HepG2 (cell line): ENCODE measurements around the gene LRFN2. TPM values are rescaled to one million over a fixed set of nuclear protein-coding genes. Genes with fewer than 3 reads are reported as not detected.

ENCODE experiments used
- ATAC-seq: fragments of 200-7000 bp; cut with Tn5 transposase; 3 replicates; pipeline ENCODE4 v1.9.1; 2020; ENCODE audit warnings: mild to moderate bottlenecking, moderate library complexity
- BruUV-seq: library from RNA; stranded (reverse); fragments of 400-500 nt; replicated peaks from 2 replicates; lab custom pipeline; 2021; lab: Mats Ljungman, UMichigan
- CTCF ChIA-PET: fragments of 300-600 bp; formaldehyde crosslinking; extraction: SDS; loops from one replicate; lab custom pipeline; 2021; ENCODE audit warnings: low total read pairs, inconsistent platforms, low intra/inter-chr PET ratio; lab: Yijun Ruan, JAX
- POLR2A ChIA-PET: fragments of 350-600 bp; sonication (Branson Sonifier 250); formaldehyde crosslinking; loops from one replicate; lab custom pipeline; 2020; ENCODE audit warnings: antibody characterized with exemption, inconsistent platforms; lab: Yijun Ruan, JAX
- DNase-seq: peaks from one replicate; pipeline ENCODE4 v3.0.0-alpha.2; 2015; ENCODE audit warnings: low spot score
- FAIRE-seq: peaks from 3 replicates; lab custom pipeline; 2011; peaks lifted over from hg19 to GRCh38; lab: Jason Lieb, UNC
- H2AFZ ChIP-seq: one replicate; pipeline ENCODE4 v1.6.1; 2011; ENCODE audit warnings: low read length, inconsistent platforms
- H3K27ac ChIP-seq: fragments of 300-600 bp; 3 replicates; pipeline ENCODE4 v1.8.0; 2011; ENCODE audit warnings: mixed run types, mild to moderate bottlenecking, mixed read lengths, low read length, inconsistent platforms; ENCODE audit not compliant: insufficient read depth; ENCODE audit errors: extremely low read length
- H3K27me3 ChIP-seq, 2 experiments: fragments of 200-600 bp in 1 of 2; 2 replicates in 1 of 2; 3 replicates in 1 of 2; pipeline versions ENCODE4 v1.6.0 to v1.8.0; 2011; ENCODE audit warnings: low read length in 2 of 2, mild to moderate bottlenecking in 2 of 2, moderate library complexity in 2 of 2, inconsistent platforms in 1 of 2; ENCODE audit not compliant: insufficient read depth in 2 of 2, control insufficient read depth in 1 of 2
- H3K36me3 ChIP-seq, 2 experiments: fragments of 200-600 bp in 1 of 2; replicated peaks in 1 of 2; 2 replicates in 1 of 2; 3 replicates in 1 of 2; pipeline versions ENCODE4 v1.5.1 to v1.8.0; 2011; ENCODE audit warnings: low read length in 2 of 2, inconsistent platforms in 1 of 2; ENCODE audit not compliant: insufficient read depth in 2 of 2, control insufficient read depth in 1 of 2
- H3K4me1 ChIP-seq: 2 replicates; pipeline ENCODE4 v1.5.1; 2012; ENCODE audit warnings: low read length, inconsistent platforms; ENCODE audit not compliant: insufficient read depth
- H3K4me2 ChIP-seq: 2 replicates; pipeline ENCODE4 v1.6.0; 2011; ENCODE audit warnings: low read depth, low read length, inconsistent platforms
- H3K4me3 ChIP-seq, 3 experiments: fragments of 200-600 bp in 1 of 3; sonication (generic), shearing (Covaris generic) in 1 of 3; replicated peaks in 1 of 3; 2 replicates each; pipeline ENCODE4 v1.5.1; 2011 to 2016; ENCODE audit warnings: low read length in 3 of 3, inconsistent platforms in 2 of 3, low read depth in 2 of 3, mild to moderate bottlenecking in 2 of 3, control low read depth in 1 of 3, mixed read lengths in 1 of 3; ENCODE audit not compliant: insufficient read depth in 1 of 3
- H3K79me2 ChIP-seq: one replicate; pipeline ENCODE4 v1.6.1; 2011; ENCODE audit warnings: low read length, inconsistent platforms; ENCODE audit not compliant: insufficient read depth
- H3K9ac ChIP-seq: 2 replicates; pipeline ENCODE4 v1.6.0; 2011; ENCODE audit warnings: mild to moderate bottlenecking, low read depth, low read length, inconsistent platforms; ENCODE audit not compliant: insufficient read depth
- H3K9me3 ChIP-seq: 2 replicates; pipeline ENCODE4 v1.5.1; 2012; ENCODE audit warnings: mild to moderate bottlenecking, low read length
- H4K20me1 ChIP-seq: 2 replicates; pipeline ENCODE4 v1.6.0; 2011; ENCODE audit warnings: inconsistent platforms, mild to moderate bottlenecking, low read length, moderate library complexity; ENCODE audit not compliant: insufficient read depth
- FOXC1 ChIP-seq: sonication (generic); formaldehyde crosslinking; IDR thresholded peaks from 2 replicates; pipeline ENCODE4 v1.8.0; 2022; ENCODE audit warnings: mild to moderate bottlenecking, missing genetic modification reagents, borderline replicate concordance
- FOXK1 ChIP-seq: sonication (generic); formaldehyde crosslinking; IDR thresholded peaks from 2 replicates; pipeline ENCODE4 v1.4.0; 2020; ENCODE audit warnings: low read depth, missing genetic modification reagents, borderline replicate concordance
- GPBP1L1 ChIP-seq: sonication (generic); formaldehyde crosslinking; IDR thresholded peaks from 2 replicates; pipeline ENCODE4 v1.5.0; 2020; ENCODE audit warnings: mild to moderate bottlenecking, missing genetic modification reagents
- KDM3A ChIP-seq: IDR thresholded peaks from 2 replicates; pipeline ENCODE4 v1.6.1; 2018; ENCODE audit warnings: low read depth, missing compliant biosample characterization
- MIER3 ChIP-seq: IDR thresholded peaks from 2 replicates; pipeline ENCODE4 v1.6.1; 2016; ENCODE audit warnings: missing compliant biosample characterization, borderline replicate concordance
- PPARG ChIP-seq: conservative IDR thresholded peaks from 2 replicates; pipeline ENCODE4 v1.6.1; 2016; ENCODE audit warnings: missing biosample characterization, missing genetic modification reagents
- PRDM4 ChIP-seq: sonication (generic); formaldehyde crosslinking; IDR thresholded peaks from 2 replicates; pipeline ENCODE4 v1.9.0; 2021; ENCODE audit warnings: missing genetic modification reagents, borderline replicate concordance
- RBM39 ChIP-seq: fragments of 200-400 bp; formaldehyde crosslinking; IDR thresholded peaks from one replicate; pipeline ENCODE4 v1.6.1; 2018; ENCODE audit warnings: antibody characterized with exemption, mild to moderate bottlenecking, low read depth, low read length; ENCODE audit not compliant: poor library complexity, severe bottlenecking
- RCOR2 ChIP-seq: IDR thresholded peaks from 2 replicates; pipeline ENCODE4 v1.6.1; 2016; ENCODE audit warnings: missing biosample characterization, missing genetic modification reagents
- RFX5 ChIP-seq: IDR thresholded peaks from 2 replicates; pipeline ENCODE4 v1.6.1; 2011; ENCODE audit warnings: low read depth, low read length, improper control_type of control experiment
- SP5 ChIP-seq: IDR thresholded peaks from 2 replicates; pipeline ENCODE4 v1.6.1; 2016; ENCODE audit warnings: low read depth, borderline replicate concordance
- SSRP1 ChIP-seq: IDR thresholded peaks from 2 replicates; pipeline ENCODE4 v1.6.1; 2016; ENCODE audit warnings: control low read depth
- ZBTB44 ChIP-seq: sonication (generic); formaldehyde crosslinking; IDR thresholded peaks from 2 replicates; pipeline ENCODE4 v1.4.0; 2020; ENCODE audit warnings: missing genetic modification reagents
- ZFP90 ChIP-seq: sonication (generic); formaldehyde crosslinking; IDR thresholded peaks from 2 replicates; pipeline ENCODE4 v1.8.0; 2022; ENCODE audit warnings: missing genetic modification reagents, mild to moderate bottlenecking, inconsistent platforms, borderline replicate concordance
- ZNF101 ChIP-seq: sonication (generic); formaldehyde crosslinking; IDR thresholded peaks from 2 replicates; pipeline ENCODE4 v1.4.0; 2020; ENCODE audit warnings: mild to moderate bottlenecking, low read depth, missing genetic modification reagents, borderline replicate concordance
- WGBS: methylation state at CpG from one replicate; pipeline ENCODE4 v1.1.6; 2017; ENCODE audit warnings: low lambda C conversion rate; 5-methylcytosine and 5-hydroxymethylcytosine counted together
- in situ Hi-C: cut with HindIII; loops from 2 replicates; pipeline ENCODE4 v1.10.0; 2017; ENCODE audit warnings: low pct_unique_long_range_greater_than_20kb; ENCODE audit not compliant: extremely low pct_ligation_motif_present
- intact Hi-C: fragments of 100-400 bp; cut with micrococcal nuclease; formaldehyde crosslinking; loops from one replicate; pipeline ENCODE4 v1.10.0; 2022; ENCODE audit not compliant: unreplicated experiment
- polyA plus RNA-seq, 8 experiments: library from polyadenylated mRNA; depleted of rRNA in 3 of 8; stranded (reverse) in 7 of 8; unstranded in 1 of 8; fragments of >200 nt; fragmentation: Illumina TruSeq in 4 of 8; extraction: Trizol in 4 of 8; gene quantifications; 2 replicates each; pipeline versions ENCODE4 v1.2.1 to v1.2.3, GENCODE V29; 2011 to 2016; ENCODE audit warnings: low read depth in 4 of 8, missing spikeins in 1 of 8, mixed read lengths in 1 of 8; ENCODE audit not compliant: insufficient read depth in 1 of 8
- total RNA-seq, 5 experiments: library from RNA; depleted of rRNA; stranded (reverse); fragments of >200 nt; fragmentation: Illumina TruSeq; extraction: Trizol; gene quantifications; 2 replicates each; pipeline ENCODE4 v1.2.3, GENCODE V29; 2016; ENCODE audit warnings: low read depth in 1 of 5
- TF ChIP-seq, protein P1 (sequence below): IDR thresholded peaks from 2 replicates; pipeline ENCODE4 v1.6.1; 2016
- TF ChIP-seq, protein P2 (sequence below): sonication (generic); formaldehyde crosslinking; IDR thresholded peaks from 2 replicates; pipeline ENCODE4 v1.8.1; 2023; ENCODE audit warnings: mild to moderate bottlenecking, moderate library complexity, missing genetic modification reagents

LRFN2 gene
- total and polyA plus RNA-seq, 2 of the 13 experiments (the other 11 are each of a cell fraction or from before 2014, with no cell fraction given): not detected

DNA sequence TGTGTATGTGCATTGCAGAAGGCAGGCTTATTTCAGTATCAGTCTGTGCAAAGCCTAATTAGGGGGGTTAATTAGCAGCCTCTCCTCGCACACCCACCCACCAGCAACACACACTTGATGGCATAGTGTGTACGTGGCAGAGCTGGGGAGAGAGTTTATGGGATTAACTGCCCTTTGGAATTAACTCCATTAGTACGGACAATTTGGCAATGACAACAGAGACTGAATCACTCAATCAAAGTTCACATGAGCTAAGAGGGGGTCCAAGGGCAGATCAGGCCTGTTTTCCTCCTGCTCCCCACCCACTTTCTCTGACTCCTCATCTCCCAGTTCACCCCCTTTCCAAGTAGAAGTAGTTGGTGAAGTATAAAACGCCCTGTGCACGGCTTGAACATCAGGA lies 69.5 kb downstream of the LRFN2 start (continued):
- TF ChIP-seq ZFP90 (CRISPR knock-in tag): no peak
- TF ChIP-seq KDM3A: no peak
- TF ChIP-seq, protein P1, sequence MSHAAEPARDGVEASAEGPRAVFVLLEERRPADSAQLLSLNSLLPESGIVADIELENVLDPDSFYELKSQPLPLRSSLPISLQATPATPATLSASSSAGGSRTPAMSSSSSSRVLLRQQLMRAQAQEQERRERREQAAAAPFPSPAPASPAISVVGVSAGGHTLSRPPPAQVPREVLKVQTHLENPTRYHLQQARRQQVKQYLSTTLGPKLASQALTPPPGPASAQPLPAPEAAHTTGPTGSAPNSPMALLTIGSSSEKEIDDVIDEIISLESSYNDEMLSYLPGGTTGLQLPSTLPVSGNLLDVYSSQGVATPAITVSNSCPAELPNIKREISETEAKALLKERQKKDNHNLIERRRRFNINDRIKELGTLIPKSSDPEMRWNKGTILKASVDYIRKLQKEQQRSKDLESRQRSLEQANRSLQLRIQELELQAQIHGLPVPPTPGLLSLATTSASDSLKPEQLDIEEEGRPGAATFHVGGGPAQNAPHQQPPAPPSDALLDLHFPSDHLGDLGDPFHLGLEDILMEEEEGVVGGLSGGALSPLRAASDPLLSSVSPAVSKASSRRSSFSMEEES: no peak
- no peak for TF ChIP-seq GPBP1L1 (CRISPR knock-in tag)

- intact Hi-C loops (no loop called here), in situ Hi-C loops (no loop called here)
- WGBS: 10% methylated on average over 1 of the region's 1 CpG
- no peaks in the 10 kb centered on the region for H3K4me1 ChIP-seq
- ChIA-PET POLR2A (no interaction called here), CTCF (no interaction called here)
- no peaks in the 10 kb centered on the region; a peak in 1 of 5 replicates for H3K27me3 ChIP-seq
- no peak overlapping the region for H3K27ac ChIP-seq
- H3K4me3 ChIP-seq: no peak overlapping the region
- H3K4me2 ChIP-seq: no peak overlapping the region
- H4K20me1 ChIP-seq: no peaks in the 10 kb centered on the region
- BruUV-seq: no TSS peak
- FAIRE-seq (no peak), ATAC-seq (no peak), DNase-seq (no peak)
- no peaks in the 10 kb centered on the region for H3K79me2 ChIP-seq
- no peaks in the 10 kb centered on the region for H3K9me3 ChIP-seq
- H3K9ac ChIP-seq: no peak overlapping the region
- no peaks in the 10 kb centered on the region for H3K36me3 ChIP-seq
- no peak overlapping the region for H2AFZ ChIP-seq
- TF ChIP-seq ZNF101 (CRISPR knock-in tag) (no peak), RCOR2 (no peak), SP5 (CRISPR knock-in tag) (no peak), FOXC1 (no peak), PPARG (CRISPR knock-in tag) (no peak), RFX5 (no peak), FOXK1 (CRISPR knock-in tag) (no peak), RBM39 (no peak), MIER3 (CRISPR knock-in tag) (no peak), ZBTB44 (no peak), PRDM4 (CRISPR knock-in tag) (no peak), SSRP1 (no peak)
- TF ChIP-seq, protein P2, sequence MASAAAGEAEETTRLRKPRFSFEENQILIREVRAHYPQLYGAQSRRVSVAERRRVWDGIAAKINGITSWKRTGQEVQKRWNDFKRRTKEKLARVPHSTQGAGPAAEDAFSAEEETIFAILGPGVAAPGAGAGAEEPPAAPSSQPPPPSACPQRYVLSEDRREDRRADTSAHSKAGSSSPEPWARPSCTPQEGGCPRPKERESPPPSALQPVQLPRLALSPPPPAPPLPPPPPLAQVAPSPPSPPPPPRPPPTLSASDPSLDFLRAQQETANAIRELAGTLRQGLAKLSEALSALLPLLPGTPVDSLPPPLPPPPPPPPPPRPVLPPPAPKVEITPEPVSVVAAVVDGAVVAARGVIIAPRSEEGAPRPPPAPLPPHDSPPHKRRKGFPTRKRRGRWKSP (CRISPR knock-in tag): no peak
Measured at GRCh38 chr6:40516429-40516828, 70.7 kb downstream of the LRFN2 start.
